Measurements from ENCODE around the gene SSX2IP. TPM values are rescaled to one million over a fixed set of nuclear protein-coding genes. Genes with fewer than 3 reads are reported as not detected.
"Not testable (repeated sequence)": the region's sequence is repeated elsewhere in the genome, so short reads cannot be mapped to it uniquely, and the experiment has no call there.

Gene SSX2IP
- total RNA-seq, 1 experiment from 2014 or later = 28.0 TPM

GRCh38 chr1:84597011-84597410, 93.2 kb downstream of the SSX2IP start:
- ChIA-PET CTCF (interaction anchor here (0.5 kb wide), 1 partner anchor 163 kb away, joined by 3 read pairs; no protein-coding TSS in a partner anchor), POLR2A (ENCODE audit: unreplicated experiment) (no interaction called here)
- Histone ChIP-seq H3K9ac (ENCODE audit: low read length) (no peak overlapping the region), H3K79me2 (ENCODE audit: low read length) (no peaks in the 10 kb centered on the region), H3K4me1 (ENCODE audit: insufficient read depth, low read length) (peaks cover 25% of the 10 kb centered on the region), H3K9me3 (ENCODE audit: low read length) (no peaks in the 10 kb centered on the region), H2AFZ (ENCODE audit: low read length) (no peak overlapping the region), H3K9me2 (replicated peaks; ENCODE audit: low read length) (no peaks in the 10 kb centered on the region), H3K27ac (ENCODE audit: low read length) (no peak overlapping the region), H4K20me1 (ENCODE audit: low read length) (no peaks in the 10 kb centered on the region), H3K36me3 (ENCODE audit: low read depth, low read length) (0 out of 2 replicates have a peak, but pooled peaks cover 3% of the 10 kb centered on the region), H3K4me2 (ENCODE audit: low read length) (no peak overlapping the region), H3F3A (ENCODE audit: low read length, unreplicated experiment) (peaks cover 9% of the 10 kb centered on the region), H3K27me3 (ENCODE audit: low read length) (no peaks in the 10 kb centered on the region), H3K4me3 (ENCODE audit: low read length) (no peak overlapping the region)
- intact Hi-C loops (cut with micrococcal nuclease) = no loop called here
- TF ChIP-seq EZH2 (IDR thresholded peaks at IDR 0.05; ENCODE audit: low read length, unreplicated experiment) = no peak
- TF ChIP-seq CTCF (conservative IDR thresholded peaks at IDR 0.05; ENCODE audit: low read depth, low read length) = no peak
- no peak for TF ChIP-seq EZH2phosphoT487 (IDR thresholded peaks at IDR 0.05; ENCODE audit: borderline replicate concordance, low read length)
- no peak for DNase-seq
- ATAC-seq = no peak
- no TSS peak for BruUV-seq (replicated peaks)

GRCh38 chr1:84594959-84595358, 95.3 kb downstream of the SSX2IP start:
- ATAC-seq; H3K79me2 ChIP-seq (ENCODE audit: low read length); H3K9me2 ChIP-seq (replicated peaks; ENCODE audit: low read length); H3K9ac ChIP-seq (ENCODE audit: low read length); CTCF ChIA-PET; intact Hi-C loops (cut with micrococcal nuclease); H3K9me3 ChIP-seq (ENCODE audit: low read length); H2AFZ ChIP-seq (ENCODE audit: low read length); DNase-seq; H3K27me3 ChIP-seq (ENCODE audit: low read length); POLR2A ChIA-PET (ENCODE audit: unreplicated experiment); H3K27ac ChIP-seq (ENCODE audit: low read length); BruUV-seq (replicated peaks); H3K4me2 ChIP-seq (ENCODE audit: low read length); H4K20me1 ChIP-seq (ENCODE audit: low read length); H3F3A ChIP-seq (ENCODE audit: low read length, unreplicated experiment); H3K4me3 ChIP-seq (ENCODE audit: low read length); H3K36me3 ChIP-seq (ENCODE audit: low read depth, low read length): not testable (repeated sequence)
- peaks cover 23% of the 10 kb centered on the region for H3K4me1 ChIP-seq (ENCODE audit: insufficient read depth, low read length)

Other genes starting within 250 kb of the SSX2IP start
- gene RPF1, start 211.2 kb downstream of the SSX2IP start, total RNA-seq (2014; rRNA removed) = 83.0 and 85.8 TPM in 2 replicates
- gene SPATA1, start 184.1 kb downstream of the SSX2IP start, total RNA-seq (2014; rRNA removed) = 2.9 TPM in 1 of 2 replicates, not detected in the other
- gene GNG5, start 183.9 kb downstream of the SSX2IP start, total RNA-seq (2014; rRNA removed) = 39.9 and 49.9 TPM in 2 replicates
- gene CTBS, start 116.0 kb downstream of the SSX2IP start, total RNA-seq (2014; rRNA removed) = 3.7 and 5.9 TPM in 2 replicates
- gene LPAR3, start 202.7 kb upstream of the SSX2IP start, total RNA-seq (2014; rRNA removed) = 9.8 and 13.0 TPM in 2 replicates